HUDEP-2 (cell line): ENCODE results near the gene SCTR.

Experiments
- DNase-seq, 76 experiments: peaks; one replicate each; lab custom pipeline; 2025; ENCODE audit not compliant: unreplicated experiment in 76 of 76; lab: John Stamatoyannopoulos, UW

The SCTR gene

DNA sequence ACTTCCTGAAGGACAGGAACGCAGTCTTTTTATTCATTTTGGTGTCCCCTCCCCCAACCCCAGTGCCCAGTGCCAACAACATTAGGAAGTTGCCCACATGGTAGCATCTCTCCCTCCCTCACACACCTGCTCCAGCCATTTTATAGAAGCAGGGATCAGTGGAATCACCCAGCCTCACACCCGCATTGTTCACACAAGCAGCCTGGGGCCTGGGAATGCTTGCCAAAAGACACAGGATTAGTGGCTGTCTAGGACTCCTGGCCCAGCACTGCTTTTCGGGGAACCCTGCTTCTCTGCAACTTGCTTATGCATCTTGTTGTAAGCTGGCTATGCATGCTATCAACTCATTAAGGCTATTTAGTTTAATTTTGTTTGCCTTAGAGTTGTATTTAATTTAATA, 74.8 kb downstream of the SCTR start:
- DNase-seq = no peak

DNA sequence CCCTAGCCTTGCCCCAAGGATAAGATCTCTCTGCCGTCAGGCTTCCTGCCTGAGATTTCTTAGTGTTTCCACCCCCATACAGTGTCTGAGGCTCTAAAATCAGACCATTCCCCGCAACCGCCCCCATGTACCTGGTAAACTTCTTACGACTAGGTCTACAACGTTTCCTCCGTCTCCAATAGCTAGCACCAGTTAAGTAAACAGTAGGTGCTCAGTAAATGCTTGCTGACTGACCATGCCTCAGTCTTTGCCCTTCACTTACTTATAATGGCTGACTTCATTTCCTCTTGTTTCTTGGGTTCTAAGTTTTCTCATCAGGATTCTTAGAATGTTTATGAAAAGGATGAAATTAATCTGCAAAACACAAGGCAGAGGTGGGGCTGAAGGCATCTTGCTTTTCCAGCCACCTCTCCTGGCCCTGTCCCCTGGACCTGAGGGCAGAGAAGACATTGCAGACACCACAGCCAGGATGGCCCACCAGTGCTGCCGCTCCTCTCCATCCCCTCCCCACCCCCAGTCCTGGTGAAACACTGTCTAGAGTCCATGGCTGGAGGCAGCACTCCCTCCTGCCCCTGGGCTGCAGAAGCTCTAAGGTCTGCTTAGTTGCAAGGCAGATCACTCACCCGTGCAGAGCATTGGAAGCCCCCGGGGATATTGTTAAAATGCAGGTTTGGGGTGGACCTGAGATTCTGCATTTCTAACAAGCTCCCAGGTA, 75.7 kb downstream of the SCTR start:
- no peak for DNase-seq

GRCh38 chr2:119446037-119446436, 78.2 kb downstream of the SCTR start:
- DNase-seq = no peak

DNA sequence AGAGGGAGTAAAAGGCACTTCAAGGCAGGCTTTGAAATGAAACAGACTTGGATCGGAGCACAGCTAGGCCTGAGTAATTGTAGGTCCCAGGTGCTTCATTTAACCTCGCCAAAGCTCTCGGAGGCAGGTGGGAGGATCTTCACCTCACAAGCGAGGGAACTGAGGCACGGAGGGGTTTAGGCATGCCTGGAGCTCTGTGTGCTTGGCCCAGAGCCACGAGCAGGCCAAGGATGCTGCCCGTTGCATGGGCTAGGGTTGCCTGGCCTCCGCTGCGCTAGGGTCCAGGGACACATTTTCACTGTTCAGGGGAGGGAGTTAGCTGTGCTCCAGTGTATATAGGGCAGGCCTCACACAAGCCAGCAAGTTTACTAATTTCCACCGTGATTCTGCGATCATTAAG, 81.4 kb downstream of the SCTR start:
- no peak for DNase-seq

- no peak for DNase-seq
Observed at GRCh38 chr2:119442226-119442619, 82.1 kb downstream of the SCTR start.

- DNase-seq = no peak
Observed at GRCh38 chr2:119441376-119442225, 82.7 kb downstream of the SCTR start.

- DNase-seq = no peak
Observed at GRCh38 chr2:119440873-119441272, 83.4 kb downstream of the SCTR start.

GRCh38 chr2:119440501-119440870, 83.8 kb downstream of the SCTR start:
- DNase-seq = no peak

DNA sequence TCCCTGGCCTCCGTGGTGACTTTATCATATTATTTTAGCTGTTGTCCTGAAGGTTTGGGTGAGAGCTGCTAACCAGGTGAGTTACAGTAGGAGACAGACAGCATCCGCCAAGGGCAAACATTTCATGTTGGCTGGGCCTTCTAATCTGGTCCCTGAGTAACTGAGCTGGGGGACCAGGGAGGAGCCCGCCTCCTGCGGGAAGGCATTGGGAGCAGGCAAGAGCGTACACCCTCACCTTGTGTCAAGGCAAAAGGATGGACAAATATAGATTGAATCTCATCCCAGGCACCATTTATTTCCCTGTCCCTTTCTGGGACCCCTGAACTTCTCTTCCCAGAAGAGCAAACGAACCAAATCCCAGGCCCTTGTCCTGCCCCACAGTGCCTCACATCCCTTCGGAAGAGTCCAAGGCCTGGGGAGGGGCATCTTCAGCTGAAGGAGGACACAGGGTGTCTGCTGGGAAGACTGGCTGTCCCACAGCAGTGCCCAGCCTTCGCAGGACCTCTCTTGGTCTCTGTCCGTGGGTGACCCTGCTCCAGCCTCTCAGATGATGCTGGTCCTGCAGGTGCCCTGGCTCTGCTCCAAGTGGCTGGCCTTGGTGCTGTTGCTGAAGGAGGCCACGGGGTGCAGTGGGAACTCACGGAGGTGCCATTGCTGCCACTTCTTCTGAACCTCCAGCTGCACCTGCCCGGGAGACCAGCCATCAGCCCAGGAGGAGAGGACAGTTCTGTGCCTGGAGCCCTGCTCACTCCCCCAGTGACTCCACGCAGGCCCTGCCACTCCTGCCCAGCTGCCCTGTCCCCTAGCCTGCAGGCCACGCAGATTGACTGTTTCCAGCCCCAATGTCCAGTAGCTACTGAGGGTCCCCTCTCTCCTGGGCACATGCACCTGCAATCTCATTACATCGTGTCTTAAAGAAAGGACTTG, 84.4 kb downstream of the SCTR start:
- DNase-seq = no peak

DNA sequence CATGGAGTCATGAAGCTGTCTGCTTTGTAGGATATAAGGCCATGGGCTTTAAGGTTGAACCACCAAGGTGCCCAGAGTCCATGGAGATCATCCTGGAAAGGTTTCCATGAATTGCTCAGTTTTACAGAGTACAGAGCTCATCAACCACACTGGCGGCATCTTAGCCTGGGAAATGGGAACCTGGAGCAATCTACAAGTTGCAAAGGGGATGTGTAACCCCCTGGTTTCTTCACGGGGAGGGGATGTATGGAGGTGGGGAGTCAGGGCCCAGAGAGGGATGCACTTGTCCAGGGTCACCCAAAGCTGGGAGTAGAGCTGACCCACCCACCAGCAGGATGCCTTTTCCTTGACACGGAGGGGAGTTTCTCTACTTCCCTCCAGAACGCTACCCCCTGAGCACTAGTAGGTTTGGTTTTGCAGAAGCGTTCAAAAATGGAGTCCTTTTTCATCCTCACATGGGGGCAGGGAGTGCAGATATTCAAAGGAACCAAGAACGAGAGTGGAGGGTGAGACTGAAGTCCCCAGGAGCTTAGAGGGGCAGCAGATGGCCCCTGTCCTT, 85.5 kb downstream of the SCTR start:
- DNase-seq = no peak

DNA sequence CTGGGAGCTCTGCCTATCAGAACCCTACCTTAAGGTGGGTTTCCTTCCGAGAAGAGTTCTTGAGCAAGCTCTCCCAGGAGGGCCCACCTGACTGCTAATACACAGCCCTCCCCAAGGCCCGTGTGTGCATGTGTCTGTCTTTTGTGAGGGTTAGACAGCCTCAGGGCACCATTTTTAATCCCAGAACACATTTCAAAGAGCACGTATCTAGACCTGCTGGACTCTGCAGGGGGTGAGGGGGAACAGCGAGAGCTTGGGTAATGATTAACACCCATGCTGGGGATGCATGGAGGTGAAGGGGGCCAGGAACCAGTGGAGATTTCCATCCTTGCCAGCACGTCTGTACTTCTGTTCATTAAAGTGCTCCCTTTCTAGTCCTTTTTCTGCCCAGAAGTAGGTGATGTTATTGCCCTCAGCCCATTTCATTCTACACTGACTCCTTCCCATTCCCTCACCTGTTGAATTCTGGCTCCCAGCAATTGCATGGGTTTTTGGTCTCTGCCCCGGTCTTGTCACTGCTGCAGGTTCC, 86.1 kb downstream of the SCTR start:
- DNase-seq = no peak

DNA sequence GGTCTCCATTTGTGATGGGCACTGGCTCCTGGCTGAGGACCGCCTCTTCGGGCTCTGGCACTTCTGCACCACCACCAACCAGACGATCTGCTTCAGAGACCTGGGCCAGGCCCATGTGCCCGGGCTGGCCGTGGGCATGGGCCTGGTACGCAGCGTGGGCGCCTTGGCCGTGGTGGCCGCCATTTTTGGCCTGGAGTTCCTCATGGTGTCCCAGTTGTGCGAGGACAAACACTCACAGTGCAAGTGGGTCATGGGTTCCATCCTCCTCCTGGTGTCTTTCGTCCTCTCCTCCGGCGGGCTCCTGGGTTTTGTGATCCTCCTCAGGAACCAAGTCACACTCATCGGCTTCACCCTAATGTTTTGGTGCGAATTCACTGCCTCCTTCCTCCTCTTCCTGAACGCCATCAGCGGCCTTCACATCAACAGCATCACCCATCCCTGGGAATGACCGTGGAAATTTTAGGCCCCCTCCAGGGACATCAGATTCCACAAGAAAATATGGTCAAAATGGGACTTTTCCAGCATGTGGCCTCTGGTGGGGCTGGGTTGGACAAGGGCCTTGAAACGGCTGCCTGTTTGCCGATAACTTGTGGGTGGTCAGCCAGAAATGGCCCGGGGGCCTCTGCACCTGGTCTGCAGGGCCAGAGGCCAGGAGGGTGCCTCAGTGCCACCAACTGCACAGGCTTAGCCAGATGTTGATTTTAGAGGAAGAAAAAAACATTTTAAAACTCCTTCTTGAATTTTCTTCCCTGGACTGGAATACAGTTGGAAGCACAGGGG, 87.1 kb downstream of the SCTR start:
- DNase-seq = no peak

DNA sequence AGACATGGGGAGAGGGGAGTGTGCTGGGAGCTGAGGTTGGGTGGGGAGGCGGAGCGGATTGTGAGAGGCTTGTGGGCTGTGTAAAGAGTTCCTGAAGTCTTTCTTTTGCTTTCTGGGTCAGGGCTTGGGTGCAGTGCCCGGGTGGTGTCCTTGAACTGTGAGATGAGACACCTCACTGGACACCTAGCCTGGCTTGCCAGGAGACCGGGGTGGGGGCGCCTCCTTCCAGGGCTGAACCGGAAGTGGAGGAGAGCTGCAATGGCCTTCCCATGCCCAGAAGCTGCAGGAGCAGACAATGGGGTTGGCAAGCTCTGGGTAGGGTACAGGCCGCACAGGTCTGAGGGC, 88.4 kb downstream of the SCTR start:
- no peak for DNase-seq

DNA sequence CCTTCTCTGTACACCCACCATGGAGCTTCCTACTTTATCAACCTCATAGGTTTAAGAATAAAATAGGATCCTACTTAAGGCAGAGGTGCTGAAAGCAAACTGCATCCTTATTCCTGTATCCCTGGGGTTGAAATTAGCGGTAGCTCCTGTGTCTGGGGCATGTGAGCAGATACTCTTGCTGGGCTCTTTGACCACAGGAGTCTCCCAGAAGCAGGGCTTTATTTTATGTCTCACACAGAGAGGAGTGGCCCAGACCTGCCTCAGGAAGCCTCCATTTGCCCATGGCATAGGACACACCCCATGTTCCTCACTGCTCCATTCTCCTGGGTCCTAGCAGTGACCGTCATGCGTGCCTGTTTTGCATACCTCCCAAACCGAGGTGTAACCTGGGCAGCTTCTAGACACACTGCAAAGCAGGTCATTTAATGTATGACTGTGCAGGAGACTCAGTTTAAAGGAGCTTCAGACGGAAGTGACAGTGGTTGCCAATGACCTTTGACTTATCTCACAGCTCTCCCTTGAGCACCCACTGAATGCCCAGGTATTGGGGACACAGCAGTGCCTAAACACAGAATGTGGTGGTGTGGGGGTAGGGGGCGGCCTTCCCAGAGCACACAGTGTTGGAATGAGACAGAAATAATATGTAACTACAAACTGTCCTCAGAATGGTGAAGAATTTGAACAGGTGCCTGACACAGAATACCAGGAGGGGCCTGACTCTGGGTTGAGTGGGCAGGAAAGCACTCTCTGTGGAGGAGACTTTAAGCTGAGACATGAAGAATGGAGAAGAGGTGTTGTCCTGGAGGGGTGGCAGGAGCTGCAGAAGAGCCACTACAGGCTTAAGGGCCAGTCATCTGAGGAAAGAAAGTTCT, 89.0 kb downstream of the SCTR start:
- DNase-seq = no peak

- no peak for DNase-seq
Observed at GRCh38 chr2:119434664-119435063, 89.6 kb downstream of the SCTR start.

DNA sequence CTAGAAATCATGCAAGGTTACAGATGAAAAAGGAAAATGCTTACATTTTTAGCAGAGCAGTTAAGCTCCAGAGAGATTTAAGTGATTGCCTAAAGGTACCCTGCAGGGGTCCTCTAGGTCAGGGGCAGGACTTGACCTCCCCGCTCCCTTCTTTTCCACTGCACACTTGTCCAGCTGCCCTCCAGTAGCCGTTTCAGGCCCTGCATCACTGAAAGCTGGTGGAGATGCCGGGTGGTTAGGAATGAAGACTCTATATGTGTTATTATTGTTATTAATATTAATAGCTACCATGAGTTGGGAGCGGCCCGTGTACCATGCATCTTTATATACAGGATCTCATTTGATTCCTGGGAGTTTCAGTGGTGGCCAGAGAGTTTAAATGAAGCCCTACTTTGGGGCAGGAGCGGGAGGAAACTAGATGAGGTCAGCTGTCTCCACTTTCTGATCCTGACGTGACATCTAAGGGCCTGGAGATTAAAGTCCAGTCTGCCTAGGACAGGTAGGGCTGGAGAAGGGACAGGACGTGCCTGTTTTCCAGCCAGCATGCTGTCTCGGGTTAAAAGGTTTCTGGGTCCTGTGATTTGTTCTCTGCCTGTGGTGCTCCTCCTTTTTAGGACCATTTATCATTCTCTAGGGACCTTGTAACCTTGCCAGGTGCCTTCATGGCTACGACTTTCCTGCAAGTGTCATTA, 90.5 kb downstream of the SCTR start:
- no peak for DNase-seq

GRCh38 chr2:119432851-119433522, 91.3 kb downstream of the SCTR start:
- no peak for DNase-seq
